Frontal cortex (tissue), 4 donors: Measurements from ENCODE around the gene KDF1. TPM values are rescaled to one million over a fixed set of nuclear protein-coding genes. Genes with fewer than 3 reads are reported as not detected.
"Not testable (repeated sequence)": the region's sequence is repeated elsewhere in the genome, so short reads cannot be mapped to it uniquely, and the experiment has no call there.

ENCODE experiments used
- DNase-seq, 2 donors: peaks; one replicate each; pipeline ENCODE4 v3.0.0; 2012; ENCODE audit warnings: low spot score in 2 of 2
- FAIRE-seq: peaks from 2 replicates; lab custom pipeline; 2012; peaks lifted over from hg19 to GRCh38; lab: Jason Lieb, UNC
- total RNA-seq: library from RNA; depleted of rRNA; stranded (reverse); fragments of >200 nt; gene quantifications from one replicate; pipeline ENCODE4 v1.2.3, GENCODE V29; 2014
- donor health status: control.
- donor health status: control.
- donor health status: control.

KDF1 gene
- total RNA-seq, 1 donor from 2014 or later, result not detected

DNA sequence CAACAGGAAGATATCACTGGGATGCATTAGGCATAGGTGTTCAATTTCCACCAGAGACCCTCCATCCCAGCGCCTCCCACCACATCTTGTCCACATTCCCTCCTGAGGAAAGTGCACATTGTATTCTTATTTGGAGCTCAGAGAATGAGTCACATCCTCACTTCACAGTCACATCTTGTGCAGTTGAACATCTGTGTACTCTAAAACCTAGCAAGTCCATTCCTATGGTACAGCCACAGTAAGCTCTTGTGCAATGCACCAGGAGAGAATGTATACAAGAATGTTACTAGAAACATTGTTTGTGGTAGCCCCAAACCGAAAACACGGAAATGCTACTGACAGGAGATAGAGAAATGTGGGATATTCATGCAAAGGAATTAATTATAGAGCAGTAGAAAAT, 1.6 kb upstream of the KDF1 start:
- FAIRE-seq, result no peak
- DNase-seq, result no peak

DNA sequence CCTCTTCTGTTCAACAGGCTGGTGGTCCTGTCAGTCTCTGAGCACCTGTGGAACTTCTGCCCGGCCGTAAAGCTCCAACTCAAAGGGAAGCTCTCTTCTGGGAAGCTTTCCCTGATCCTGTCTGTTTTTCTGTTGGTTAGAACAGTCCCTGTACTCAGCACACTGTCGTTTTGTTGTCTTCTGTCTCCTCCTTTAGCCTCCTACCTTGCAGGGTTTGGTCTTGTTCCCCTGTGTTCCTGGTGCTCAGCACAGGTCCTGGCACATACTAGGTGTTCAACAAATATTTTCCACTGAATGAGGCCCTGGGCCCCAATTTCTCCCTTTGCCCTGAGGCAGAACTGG, 328 bp upstream of the KDF1 start:
- DNase-seq, result no peak
- no peak for FAIRE-seq

DNA sequence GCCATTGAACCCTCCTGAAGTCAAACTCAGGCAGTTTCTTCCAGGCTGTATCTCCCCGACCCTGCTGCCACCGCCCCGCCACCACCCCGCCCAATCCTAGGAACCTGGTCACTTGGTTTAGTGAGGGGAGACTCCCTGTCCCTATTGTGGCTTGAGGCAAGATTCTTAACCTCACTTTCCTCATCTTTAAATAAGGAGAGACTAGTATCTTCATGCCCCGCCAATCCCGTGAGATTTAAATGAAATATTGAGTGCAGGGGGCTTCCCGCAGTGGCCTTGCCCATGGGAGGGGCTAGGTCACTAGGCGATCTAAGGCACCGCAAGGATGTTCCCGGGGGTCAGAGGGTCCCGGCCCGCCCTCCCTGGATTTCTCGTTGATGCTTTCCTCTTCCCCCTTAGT, 998 bp downstream of the KDF1 start:
- DNase-seq (no peak), FAIRE-seq (no peak)

DNA sequence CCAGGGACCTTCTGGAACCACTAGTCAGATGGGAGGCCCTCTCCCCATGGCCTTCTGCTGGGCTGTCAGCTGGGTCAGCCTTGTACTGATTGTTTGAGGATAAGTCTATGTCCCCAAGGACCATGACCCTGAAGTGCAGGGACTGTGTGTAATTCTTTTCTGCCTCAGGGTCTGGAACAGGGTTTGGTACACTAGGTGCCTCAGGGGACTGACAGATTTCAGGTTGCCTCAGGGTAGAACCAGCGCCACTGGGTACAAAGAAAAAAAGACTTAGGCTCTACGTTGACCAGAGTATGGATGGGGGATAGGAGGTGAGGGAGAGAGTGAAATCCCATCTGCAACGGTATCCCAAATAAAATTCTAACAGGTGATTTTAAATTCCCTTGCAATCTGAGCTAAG, 3.0 kb downstream of the KDF1 start:
- FAIRE-seq (no peak), DNase-seq (no peak)

DNA sequence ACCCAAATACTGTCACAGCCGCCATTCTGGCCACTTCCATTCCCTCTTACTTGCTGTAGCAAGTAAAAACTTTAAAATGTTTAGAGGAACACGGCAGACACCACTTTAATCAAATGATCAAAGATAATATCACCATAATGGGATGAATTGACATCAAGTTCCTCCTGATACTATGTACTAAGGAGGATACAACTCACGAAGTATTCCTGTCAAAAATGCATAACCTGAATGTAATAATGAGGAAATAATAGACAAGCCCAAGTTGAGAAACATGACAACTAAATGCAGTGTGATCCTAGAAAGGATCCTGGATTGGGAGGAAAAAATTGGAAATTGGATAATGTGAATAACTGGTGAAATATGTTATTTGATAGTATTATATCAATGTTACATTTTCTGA, 3.9 kb downstream of the KDF1 start:
- DNase-seq, result no peak
- FAIRE-seq, result no peak

DNA sequence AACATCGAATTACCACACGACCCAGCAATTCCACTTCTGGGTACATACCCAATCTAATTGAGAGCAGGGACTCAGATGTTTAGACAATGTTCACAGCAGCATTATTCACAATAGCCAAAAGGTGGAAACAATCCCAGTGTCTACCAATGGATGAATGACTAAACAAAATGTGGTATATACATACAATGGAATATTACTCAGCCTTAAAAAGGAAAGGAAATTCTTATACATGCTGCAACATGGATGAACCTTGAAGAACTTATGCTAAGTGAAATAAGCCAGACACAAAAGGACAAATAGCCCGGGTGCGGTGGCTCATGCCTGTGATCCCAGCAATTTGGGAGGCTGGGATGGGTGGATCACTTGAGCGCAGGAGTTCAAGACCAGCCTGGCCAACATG, 6.9 kb downstream of the KDF1 start:
- FAIRE-seq, result no peak
- DNase-seq, result no peak

DNA sequence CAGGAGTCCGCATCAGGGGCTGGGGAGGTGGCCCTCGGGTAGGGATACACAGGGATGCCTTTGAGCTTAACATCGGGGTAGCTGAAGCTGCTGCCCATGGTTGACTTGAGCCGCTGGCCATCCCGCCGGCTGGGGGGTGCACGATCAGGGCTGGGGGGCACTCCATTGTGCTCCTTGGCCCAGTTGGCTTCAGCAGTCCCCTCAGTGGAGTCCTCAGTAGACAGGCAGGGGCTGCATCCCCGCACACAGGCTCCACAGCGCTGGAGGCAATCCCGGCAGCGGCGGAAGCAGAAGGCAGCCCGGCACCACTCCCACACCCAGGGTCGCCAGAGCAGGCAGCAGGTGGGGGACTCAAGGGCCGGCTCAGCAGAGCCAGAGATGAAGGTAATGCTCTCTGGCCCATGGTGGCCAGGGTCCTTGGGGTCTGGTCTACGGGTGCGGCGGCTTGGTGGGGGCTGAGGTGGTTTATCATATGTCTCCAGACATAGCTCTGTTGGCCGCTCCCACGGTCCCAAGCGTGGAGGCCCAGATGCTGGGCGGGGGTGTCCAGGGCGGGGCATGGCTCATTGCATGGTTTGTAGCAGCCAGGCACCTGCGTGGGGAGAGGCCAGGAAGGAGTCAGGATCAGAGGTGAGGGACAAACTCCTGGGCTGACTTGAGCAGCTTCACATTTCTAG, 8.3 kb downstream of the KDF1 start:
- FAIRE-seq (no peak), DNase-seq (no peak)

DNA sequence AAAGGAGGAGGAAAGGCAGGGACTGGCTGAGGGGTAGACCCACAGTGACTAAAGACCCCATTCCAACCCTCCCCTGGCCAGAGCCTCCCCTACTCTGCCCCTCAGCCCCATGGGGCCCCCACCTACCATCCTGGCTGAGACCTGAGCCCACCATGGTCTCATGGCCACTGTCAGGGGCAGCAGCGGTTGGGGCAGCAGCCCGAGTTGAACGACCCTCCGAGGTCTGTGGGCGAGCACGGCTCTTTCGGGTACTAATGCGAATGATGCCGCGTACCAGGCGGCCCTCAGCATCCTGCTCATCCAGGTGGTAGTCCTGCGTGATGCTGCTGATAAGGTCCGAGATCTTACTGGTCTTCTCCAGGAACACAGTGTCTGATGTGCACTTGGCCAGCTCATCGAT, 9.1 kb downstream of the KDF1 start:
- FAIRE-seq, result no peak
- DNase-seq, result no peak

DNA sequence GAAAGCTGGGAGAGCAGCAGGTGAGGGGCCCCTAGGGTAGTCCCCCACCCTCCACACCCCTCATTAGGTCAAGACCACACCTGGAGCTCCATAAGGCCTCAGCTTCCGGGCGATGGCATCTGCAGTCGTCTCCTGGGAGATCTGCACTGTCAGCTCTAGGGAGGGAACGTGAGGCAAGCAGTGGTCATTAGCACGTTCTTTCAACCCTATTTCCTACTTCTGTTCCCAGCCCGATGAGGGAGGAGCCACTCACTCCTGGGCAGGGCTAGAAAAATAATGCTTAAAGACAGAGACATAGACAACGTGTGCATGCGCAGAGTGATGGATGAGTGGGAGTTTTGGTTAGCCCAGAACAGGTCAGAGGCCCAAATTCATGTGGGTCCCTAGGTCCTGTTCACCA, 9.7 kb downstream of the KDF1 start:
- FAIRE-seq (no peak), DNase-seq (no peak)

DNA sequence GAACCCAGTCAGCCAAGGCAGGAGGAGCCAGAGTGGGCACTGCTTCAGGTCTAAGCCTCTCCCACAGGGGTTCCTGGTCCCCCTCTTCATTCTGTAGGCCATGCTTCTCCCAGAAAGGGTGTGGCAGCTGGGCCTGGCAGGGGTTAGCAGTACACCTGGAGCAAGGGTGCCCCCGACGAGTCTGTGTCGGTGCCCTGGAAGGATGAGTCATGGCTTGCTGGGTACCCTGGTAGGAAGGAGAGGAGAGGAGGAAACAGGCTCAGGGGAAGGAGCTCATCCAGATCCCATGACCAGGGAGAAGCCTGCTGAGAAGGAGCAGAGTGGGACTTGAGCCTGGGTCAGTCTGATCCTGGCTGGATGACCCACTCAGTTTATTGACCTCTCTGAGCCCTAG, 10.3 kb downstream of the KDF1 start:
- DNase-seq (no peak), FAIRE-seq (no peak)

DNA sequence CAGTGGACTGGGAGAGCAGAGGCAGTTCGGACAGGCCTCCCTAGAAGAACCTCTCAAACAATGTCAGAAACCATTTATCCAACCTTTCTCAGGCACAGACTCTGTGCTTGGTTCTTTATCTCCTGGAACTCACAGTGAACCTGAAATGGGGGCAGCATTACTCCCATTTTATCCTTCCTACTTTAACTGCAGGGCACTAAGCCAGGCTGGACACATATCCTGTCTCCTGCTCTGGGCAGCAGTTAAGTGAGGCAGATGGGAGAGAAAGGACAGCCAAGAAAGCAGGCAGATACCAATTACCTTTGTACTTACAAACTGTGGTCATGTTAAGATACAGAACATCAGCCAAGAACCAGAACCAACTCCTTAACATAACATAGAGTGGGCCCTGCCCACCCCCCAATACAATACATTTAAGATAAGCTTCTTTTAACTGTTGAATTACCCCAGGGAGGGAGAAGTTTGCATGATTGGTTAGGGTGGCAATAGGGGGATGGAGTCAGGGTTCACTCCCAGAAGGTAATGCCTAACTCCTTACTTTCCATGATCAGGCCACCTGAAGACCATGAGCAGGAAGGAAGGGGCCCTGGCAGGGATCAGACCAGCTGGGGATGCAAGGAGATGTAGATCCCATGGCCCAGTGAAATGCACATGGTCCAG, 10.9 kb downstream of the KDF1 start:
- DNase-seq (no peak), FAIRE-seq (no peak)

DNA sequence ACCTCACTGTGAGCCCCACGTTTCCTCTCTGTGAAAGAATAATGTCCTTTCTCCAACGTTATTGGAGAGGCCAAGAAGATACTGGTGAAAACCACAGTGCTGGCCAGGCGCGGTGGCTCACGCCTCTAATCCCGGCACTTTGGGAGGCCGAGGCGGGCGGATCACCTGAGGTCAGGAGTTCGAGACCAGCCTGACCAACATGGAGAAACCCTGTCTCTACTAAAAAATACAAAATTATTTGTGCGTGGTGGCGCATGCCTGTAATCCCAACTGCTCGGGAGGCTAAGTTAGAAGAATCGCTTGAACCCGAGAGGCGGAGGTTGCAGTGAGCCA, 11.6 kb downstream of the KDF1 start:
- DNase-seq, FAIRE-seq: not testable (repeated sequence)

DNA sequence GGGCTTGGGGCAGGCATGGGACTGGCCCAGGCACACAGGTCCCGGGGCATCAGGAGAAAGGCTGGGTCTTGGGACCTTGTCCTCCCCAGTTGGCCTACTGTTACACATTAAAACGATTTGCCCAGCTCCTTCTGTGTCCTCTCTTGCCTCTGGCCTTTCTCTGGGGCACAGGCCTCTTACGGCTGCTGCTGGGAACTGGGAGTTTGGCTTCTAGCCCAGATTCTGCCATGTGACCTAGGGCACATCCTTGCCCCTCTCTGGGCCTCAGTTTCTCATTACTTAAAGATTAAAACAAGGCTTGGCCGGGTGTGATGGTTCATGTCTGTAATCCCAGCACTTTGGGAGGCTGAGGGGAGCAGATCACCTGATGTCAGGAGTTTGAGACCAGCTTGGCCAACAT, 14.0 kb downstream of the KDF1 start:
- no peak for DNase-seq
- FAIRE-seq, result no peak

DNA sequence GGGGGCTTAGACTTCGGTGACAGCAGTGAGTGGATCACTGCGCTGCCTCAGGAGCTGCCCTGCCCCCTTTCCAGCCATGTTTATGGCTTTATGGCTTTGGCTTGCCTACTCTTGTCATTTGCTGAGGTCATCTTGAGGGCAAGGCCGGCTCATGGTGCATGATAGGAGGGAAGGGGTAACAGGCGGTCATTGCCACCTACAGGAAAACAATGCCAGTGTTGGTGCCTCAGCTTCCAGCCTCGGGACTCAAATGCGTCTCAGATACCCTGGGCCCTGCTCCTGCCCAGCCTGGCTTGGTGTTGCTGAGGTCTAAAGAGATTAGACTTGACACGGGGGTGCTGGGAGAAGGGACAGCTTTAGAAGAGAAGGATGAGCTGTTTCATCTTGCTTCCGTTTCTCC, 14.5 kb downstream of the KDF1 start:
- no peak for FAIRE-seq

DNA sequence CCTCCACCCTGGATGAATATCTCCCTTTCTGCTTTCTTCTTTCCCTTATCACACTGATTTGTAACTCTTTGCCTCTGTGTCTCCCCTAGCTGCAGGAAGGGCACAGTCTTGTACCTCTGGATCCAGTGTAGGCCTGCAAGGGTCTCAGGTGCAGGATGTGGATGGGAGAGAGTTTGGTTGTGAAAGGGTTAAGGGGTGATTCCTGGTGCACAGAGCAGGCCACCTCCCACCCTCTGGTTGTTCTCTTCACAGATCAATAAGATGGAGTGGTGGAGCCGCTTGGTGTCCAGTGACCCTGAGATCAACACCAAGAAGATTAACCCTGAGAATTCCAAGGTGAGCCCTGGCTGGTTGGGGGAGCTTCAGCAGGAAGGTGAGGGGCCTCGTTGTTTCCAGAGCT, 15.1 kb downstream of the KDF1 start:
- FAIRE-seq (no peak), DNase-seq (no peak)

More for the DNA sequence above, 14.5 kb downstream of the KDF1 start:
- DNase-seq, result no peak

DNA sequence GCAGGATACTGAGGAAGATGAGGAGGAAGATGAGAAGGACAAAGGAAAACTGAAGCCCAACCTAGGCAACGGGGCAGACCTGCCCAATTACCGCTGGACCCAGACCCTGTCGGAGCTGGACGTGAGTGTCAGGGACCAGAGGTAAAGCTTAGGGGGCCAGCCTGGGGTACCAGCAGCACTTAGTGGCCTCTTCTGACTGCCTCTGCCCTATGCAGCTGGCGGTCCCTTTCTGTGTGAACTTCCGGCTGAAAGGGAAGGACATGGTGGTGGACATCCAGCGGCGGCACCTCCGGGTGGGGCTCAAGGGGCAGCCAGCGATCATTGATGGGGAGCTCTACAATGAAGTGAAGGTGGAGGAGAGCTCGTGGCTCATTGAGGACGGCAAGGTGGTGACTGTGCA, 17.6 kb downstream of the KDF1 start:
- FAIRE-seq, result no peak
- no peak for DNase-seq

DNA sequence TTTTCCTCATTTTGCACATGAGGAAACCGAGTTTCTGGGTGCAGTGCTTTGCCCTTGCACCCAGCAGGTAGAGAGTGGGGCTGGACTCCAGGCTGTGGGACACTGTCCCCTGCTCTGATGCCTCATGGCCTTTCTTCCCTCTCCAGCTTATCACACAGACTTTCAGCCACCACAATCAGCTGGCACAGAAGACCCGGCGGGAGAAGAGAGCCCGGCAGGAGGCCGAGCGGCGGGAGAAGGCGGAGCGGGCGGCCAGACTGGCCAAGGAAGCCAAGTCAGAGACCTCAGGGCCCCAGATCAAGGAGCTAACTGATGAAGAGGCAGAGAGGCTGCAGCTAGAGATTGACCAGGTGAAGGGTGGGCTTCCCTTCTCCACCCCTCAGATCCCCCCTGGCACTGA, 19.0 kb downstream of the KDF1 start:
- DNase-seq (no peak), FAIRE-seq (no peak)

DNA sequence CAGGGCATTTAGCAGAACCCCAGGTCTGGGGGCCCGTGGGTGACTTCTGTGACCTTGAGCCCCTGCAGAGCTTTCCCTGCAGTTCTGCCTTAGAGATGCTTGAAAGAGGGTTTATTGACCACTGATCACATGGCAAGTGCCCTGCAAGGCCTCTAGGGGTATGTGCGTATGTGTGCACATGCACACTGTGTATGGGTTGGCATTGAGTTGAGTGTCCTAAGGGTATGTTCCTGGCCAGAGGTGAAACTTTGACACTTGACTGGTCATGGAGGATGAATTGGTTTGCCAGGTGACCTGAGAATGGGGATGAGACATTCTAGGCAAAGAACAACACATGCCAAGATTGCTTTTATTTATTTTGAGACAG, 21.6 kb downstream of the KDF1 start:
- DNase-seq (no peak), FAIRE-seq (no peak)

DNA sequence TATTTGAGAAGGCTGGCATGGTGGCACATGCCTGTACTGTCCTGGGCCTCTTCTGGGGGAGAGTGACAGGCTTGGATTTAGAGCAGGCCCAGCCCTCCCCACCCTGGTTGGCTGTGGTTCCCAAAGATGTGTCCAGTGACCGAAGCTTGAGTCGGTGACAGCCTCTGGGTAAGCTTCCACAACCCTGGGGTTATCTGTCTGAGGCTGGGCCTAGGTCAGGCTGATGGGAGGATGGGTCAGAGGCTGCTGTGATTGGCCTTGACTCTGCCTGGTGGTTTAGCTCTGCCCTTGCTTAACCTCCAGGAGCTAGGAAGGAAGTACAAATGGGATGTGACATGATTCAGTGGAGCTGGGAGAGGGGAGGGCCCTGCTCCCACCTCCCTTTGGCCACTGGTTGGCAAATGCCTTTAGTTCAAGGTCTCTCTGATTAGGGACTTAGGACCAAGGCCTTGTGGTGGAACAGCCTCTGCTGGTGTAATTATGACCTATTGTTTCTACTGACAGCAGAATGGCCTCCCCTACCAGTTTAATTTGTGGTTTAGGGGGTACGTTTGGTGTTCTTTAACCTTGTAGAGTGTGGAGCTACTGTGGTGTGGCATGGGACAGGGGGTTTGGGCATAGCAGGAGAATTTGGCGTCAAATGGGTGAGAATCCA, 22.1 kb downstream of the KDF1 start:
- DNase-seq (no peak), FAIRE-seq (no peak)

DNA sequence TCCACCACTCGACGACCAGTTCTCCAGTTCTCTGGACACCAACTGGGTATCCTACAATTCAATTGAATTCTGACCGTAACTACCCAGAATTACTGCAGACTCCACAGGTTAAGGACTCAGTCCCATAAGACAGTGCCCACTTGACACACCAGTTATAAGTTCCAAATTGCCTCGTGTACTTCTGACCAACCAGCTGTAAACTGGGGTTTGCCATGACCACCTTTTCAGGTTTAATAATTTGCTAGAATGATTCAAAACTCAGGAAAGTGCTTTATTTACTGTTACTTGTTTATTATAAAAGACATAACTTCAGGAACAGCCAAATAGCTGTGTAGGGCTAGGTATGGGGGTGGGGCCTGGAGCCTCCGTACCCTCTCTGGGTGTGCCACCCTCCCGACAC, 23.4 kb downstream of the KDF1 start:
- FAIRE-seq (no peak), DNase-seq (no peak)

DNA sequence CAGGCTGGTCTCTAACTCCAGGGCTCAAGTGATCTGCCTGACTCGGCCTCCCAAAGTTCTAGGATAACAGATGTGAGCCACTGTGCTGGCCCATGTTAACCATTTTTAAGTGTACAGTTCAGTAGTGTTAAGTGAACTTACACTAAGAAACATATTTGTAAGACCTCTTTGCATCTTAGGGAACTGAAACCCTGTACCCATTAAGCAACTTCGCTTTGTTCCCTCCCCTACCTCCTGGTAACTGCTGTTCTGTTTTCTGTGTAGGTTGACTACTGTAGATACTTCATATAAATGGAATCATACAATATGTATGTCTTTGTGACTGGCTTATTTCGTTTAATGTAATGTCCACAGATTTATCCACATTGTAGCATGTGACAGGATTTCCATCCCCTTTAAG, 27.7 kb downstream of the KDF1 start:
- DNase-seq, result no peak
- FAIRE-seq, result no peak

DNA sequence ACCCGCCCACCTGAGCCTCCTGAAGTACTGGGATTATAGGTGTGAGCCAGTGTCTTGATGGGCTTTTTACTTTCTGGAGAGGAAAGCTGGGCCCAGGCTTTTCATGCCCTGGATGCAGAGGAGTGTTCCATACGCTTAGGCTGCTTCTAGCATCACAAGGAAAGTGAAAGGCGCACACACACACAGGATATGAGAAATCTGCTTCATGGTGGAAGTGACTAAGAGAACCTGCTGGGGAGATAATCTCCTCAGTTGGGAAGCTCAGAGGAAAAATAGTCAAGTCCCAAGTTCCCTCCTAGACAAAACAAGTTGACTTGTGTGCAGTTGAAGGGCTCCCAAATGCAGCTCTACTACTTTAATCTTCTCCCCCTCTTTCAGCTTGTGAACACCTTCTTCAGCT, 36.6 kb downstream of the KDF1 start:
- DNase-seq (no peak), FAIRE-seq (no peak)
